ENCODE data around the gene HTT. TPM values are rescaled to one million over a fixed set of nuclear protein-coding genes. Genes with fewer than 3 reads are reported as not detected.
A peak's percentile ranks its signal among the peaks of the same experiment; 100 is the strongest.

Gene HTT
- polyA plus RNA-seq, 3 donors = 1.8 to 27.1 (median 3.0) TPM

DNA sequence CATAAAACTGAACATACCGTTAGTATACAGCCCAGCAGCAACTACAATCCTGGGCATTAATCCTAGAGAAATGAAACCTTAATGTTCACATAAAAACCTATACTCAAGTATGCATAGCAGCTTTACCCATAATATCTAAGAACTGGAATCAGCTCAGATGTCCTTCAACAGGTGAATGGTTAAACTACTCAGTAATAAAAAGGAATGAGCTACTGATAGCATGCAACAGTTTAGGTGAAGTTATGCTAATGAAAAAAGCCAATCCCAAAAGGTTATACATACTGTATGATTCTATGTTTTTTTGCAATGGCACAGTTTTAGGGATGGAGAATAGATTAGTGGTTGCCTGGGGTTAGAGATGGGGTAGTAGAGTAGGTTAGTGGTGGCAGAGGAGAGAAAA is 9.3 kb downstream of the HTT start:
- DNase-seq = no peak
- no peak overlapping the region for H3K27ac ChIP-seq (ENCODE audit: low read depth in 1 of 2, low read length in 2 of 2)
- H3K79me2 ChIP-seq (ENCODE audit: insufficient read depth, low read length) = peaks cover 77% of the 10 kb centered on the region
- peaks cover 22 to 23% of the 10 kb centered on the region in 2 donors for H3K4me1 ChIP-seq (ENCODE audit: control insufficient read depth in 1 of 2, insufficient read depth in 2 of 2, low read length in 2 of 2)
- H2AFZ ChIP-seq (ENCODE audit: insufficient read depth, low read depth, low read length, poor library complexity, severe bottlenecking) = no peak overlapping the region
- Mint-ChIP-seq H3K36me3 (peaks cover 22 to 34% of the 10 kb centered on the region in 2 donors), H3K9me3 (peaks cover 0 to 3% (median 0%) of the 10 kb centered on the region in 7 donors), H3K4me1 (peaks cover 38% of the 10 kb centered on the region), H3K27me3 (ENCODE audit: low read depth in 3 of 3) (peaks cover 0 to 4% (median 0%) of the 10 kb centered on the region in 3 donors), H3K4me3 (no peak overlapping the region), H3K27ac (peak overlapping the region in 4 of 7 donors; percentile 42 to 59 (median 50))
- H3K9me3 ChIP-seq (replicated peaks in 1 of 2; ENCODE audit: control insufficient read depth in 1 of 2, insufficient read depth in 1 of 2, low read length in 2 of 2) = no peaks in the 10 kb centered on the region
- TF ChIP-seq, protein P1, sequence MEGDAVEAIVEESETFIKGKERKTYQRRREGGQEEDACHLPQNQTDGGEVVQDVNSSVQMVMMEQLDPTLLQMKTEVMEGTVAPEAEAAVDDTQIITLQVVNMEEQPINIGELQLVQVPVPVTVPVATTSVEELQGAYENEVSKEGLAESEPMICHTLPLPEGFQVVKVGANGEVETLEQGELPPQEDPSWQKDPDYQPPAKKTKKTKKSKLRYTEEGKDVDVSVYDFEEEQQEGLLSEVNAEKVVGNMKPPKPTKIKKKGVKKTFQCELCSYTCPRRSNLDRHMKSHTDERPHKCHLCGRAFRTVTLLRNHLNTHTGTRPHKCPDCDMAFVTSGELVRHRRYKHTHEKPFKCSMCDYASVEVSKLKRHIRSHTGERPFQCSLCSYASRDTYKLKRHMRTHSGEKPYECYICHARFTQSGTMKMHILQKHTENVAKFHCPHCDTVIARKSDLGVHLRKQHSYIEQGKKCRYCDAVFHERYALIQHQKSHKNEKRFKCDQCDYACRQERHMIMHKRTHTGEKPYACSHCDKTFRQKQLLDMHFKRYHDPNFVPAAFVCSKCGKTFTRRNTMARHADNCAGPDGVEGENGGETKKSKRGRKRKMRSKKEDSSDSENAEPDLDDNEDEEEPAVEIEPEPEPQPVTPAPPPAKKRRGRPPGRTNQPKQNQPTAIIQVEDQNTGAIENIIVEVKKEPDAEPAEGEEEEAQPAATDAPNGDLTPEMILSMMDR (IDR thresholded peaks at IDR 0.05) = no peak
- H3K4me3 ChIP-seq (replicated peaks in 1 of 3; ENCODE audit: low read depth in 2 of 3, low read length in 3 of 3) = no peak overlapping the region
- peaks cover 18 to 23% of the 10 kb centered on the region in 2 donors for H3K36me3 ChIP-seq (replicated peaks in 1 of 2; ENCODE audit: control insufficient read depth in 1 of 2, insufficient read depth in 2 of 2, low read length in 2 of 2)
- H4K20me1 ChIP-seq (ENCODE audit: insufficient read depth, low read length) = peaks cover 98% of the 10 kb centered on the region
- H3K4me2 ChIP-seq (replicated peaks; ENCODE audit: extremely low read depth, low read length, poor library complexity, severe bottlenecking) = no peak overlapping the region
- intact Hi-C loops (cut with micrococcal nuclease) = no loop called here
- H3K27me3 ChIP-seq (ENCODE audit: control insufficient read depth in 2 of 2, insufficient read depth in 2 of 2, low read length in 2 of 2) = no peaks in the 10 kb centered on the region
- WGBS (ENCODE audit: insufficient coverage) = 20% methylated on average over 1 of the region's 1 CpG
- no peak overlapping the region for H3K9ac ChIP-seq (ENCODE audit: insufficient read depth, low read length, poor library complexity, severe bottlenecking)

DNA sequence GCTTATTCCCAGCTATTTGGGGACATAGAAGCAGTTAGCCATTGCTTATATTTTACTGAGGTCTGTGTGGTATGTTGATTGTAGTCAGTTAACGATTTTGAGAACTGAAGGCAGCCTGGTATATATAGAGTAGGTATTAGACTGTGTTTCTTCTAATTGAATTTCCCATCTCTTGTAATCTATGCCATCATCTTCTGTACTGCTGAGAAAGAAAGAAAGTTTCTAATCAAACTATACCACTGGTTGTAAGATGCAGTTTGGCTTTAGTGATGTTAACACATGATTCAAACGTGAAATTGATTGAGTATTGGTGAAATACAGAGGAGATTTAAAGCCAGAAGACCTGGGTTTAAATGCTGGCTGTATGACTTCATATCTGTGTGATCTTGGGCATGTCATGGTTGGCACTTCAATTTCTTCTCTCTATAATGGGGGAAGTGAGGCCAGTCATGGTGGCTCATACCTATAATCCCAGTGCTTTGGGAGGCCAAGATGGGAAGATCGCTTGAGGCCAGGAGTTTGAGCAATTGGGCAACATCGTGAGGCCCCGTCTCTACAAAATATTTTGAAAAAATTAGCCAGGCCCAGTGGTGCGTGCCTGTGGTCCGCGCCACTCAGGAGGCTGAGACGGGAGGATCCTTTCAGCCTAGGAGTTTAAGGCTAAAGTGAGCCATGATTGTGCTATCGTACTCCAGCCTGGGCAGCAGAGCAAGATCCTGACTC is 11.6 kb downstream of the HTT start:
- no peaks in the 10 kb centered on the region for H3K27me3 ChIP-seq (ENCODE audit: control insufficient read depth in 2 of 2, insufficient read depth in 2 of 2, low read length in 2 of 2)
- H4K20me1 ChIP-seq (ENCODE audit: insufficient read depth, low read length) = peaks cover 90% of the 10 kb centered on the region
- peaks cover 0 to 3% (median 0%) of the 10 kb centered on the region in 7 donors for H3K9me3 Mint-ChIP-seq
- no peak overlapping the region for H3K4me3 Mint-ChIP-seq
- peaks cover 10 to 12% of the 10 kb centered on the region in 2 donors for H3K4me1 ChIP-seq (ENCODE audit: control insufficient read depth in 1 of 2, insufficient read depth in 2 of 2, low read length in 2 of 2)
- TF ChIP-seq, protein P1 (IDR thresholded peaks at IDR 0.05) = no peak
- H3K27me3 Mint-ChIP-seq (ENCODE audit: low read depth in 3 of 3) = peaks cover 0 to 4% (median 0%) of the 10 kb centered on the region in 3 donors
- H3K4me1 Mint-ChIP-seq = peaks cover 22% of the 10 kb centered on the region
- no peak for DNase-seq
- 96% methylated on average over 8 of the region's 10 CpGs for WGBS (ENCODE audit: insufficient coverage)
- H3K79me2 ChIP-seq (ENCODE audit: insufficient read depth, low read length) = peaks cover 55% of the 10 kb centered on the region
- no peak overlapping the region for H3K4me3 ChIP-seq (replicated peaks in 1 of 3; ENCODE audit: low read depth in 2 of 3, low read length in 3 of 3)
- H3K36me3 Mint-ChIP-seq = peaks cover 32 to 42% of the 10 kb centered on the region in 2 donors
- H3K36me3 ChIP-seq (replicated peaks in 1 of 2; ENCODE audit: control insufficient read depth in 1 of 2, insufficient read depth in 2 of 2, low read length in 2 of 2) = peaks cover 33 to 46% of the 10 kb centered on the region in 2 donors
- no peak overlapping the region for H2AFZ ChIP-seq (ENCODE audit: insufficient read depth, low read depth, low read length, poor library complexity, severe bottlenecking)
- intact Hi-C loops (cut with micrococcal nuclease) = no loop called here
- no peak overlapping the region for H3K27ac ChIP-seq (ENCODE audit: low read depth in 1 of 2, low read length in 2 of 2)
- no peak overlapping the region for H3K9ac ChIP-seq (ENCODE audit: insufficient read depth, low read length, poor library complexity, severe bottlenecking)
- H3K9me3 ChIP-seq (replicated peaks in 1 of 2; ENCODE audit: control insufficient read depth in 1 of 2, insufficient read depth in 1 of 2, low read length in 2 of 2) = no peaks in the 10 kb centered on the region
- H3K4me2 ChIP-seq (replicated peaks; ENCODE audit: extremely low read depth, low read length, poor library complexity, severe bottlenecking) = no peak overlapping the region
- H3K27ac Mint-ChIP-seq = peak overlapping the region in 1 of 7 donors; percentile 58
